Ascending aorta (tissue), 2 donors: ENCODE measurements around the gene LCN15. TPM values are rescaled to one million over a fixed set of nuclear protein-coding genes. Genes with fewer than 3 reads are reported as not detected.

Source experiments
- DNase-seq, 2 donors: peaks; one replicate each; pipeline ENCODE4 v3.0.0-alpha.2; 2019; ENCODE audit warnings: low spot score in 2 of 2
- H3K27ac ChIP-seq, 2 donors: fragments of 200-600 bp; sonication (generic); one replicate each; pipeline ENCODE4 v1.5.1; 2016 to 2017; ENCODE audit warnings: mild to moderate bottlenecking in 1 of 2
- H3K27me3 ChIP-seq: fragments of 200-600 bp; sonication (generic); one replicate; pipeline ENCODE4 v1.5.1; 2017
- H3K36me3 ChIP-seq, 2 donors: fragments of 200-600 bp; sonication (generic); one replicate each; pipeline ENCODE4 v1.5.1; 2016
- H3K4me1 ChIP-seq, 2 donors: fragments of 200-600 bp; sonication (generic); one replicate each; pipeline ENCODE4 v1.5.1; 2016 to 2017; ENCODE audit warnings: mild to moderate bottlenecking in 1 of 2
- H3K4me3 ChIP-seq, 2 donors: fragments of 200-600 bp; sonication (generic); one replicate each; pipeline ENCODE4 v1.5.1; 2016 to 2017; ENCODE audit warnings: mild to moderate bottlenecking in 1 of 2
- H3K9me3 ChIP-seq, 2 donors: fragments of 200-600 bp; sonication (generic); one replicate each; pipeline ENCODE4 v1.5.1; 2016
- CTCF ChIP-seq, 3 experiments: fragments of 200-600 bp in 2 of 3; fragments of 450-650 bp in 1 of 3; sonication (generic) in 2 of 3; IDR thresholded peaks; one replicate each; pipeline ENCODE4 v1.5.1; 2016 to 2019; ENCODE audit warnings: antibody characterized with exemption in 3 of 3, mild to moderate bottlenecking in 1 of 3, moderate library complexity in 1 of 3
- intact Hi-C: fragments of 100-400 bp; cut with DNase I; formaldehyde crosslinking; loops from one replicate; pipeline ENCODE4 v1.15.1; 2023
- total RNA-seq: library from RNA; depleted of rRNA; stranded (reverse); fragments of >200 nt; gene quantifications from one replicate; pipeline ENCODE4 v1.1.0, GENCODE V29; 2016

LCN15 gene
- total RNA-seq, 1 donor from 2014 or later: not detected

GRCh38 chr9:136741883-136742571 is 22.3 kb downstream of the LCN15 start:
- no peak overlapping the region for H3K27ac ChIP-seq
- intact Hi-C loops: no loop called here
- H3K4me1 ChIP-seq: no peaks in the 10 kb centered on the region
- peaks cover 10% of the 10 kb centered on the region for H3K27me3 ChIP-seq
- no peak for DNase-seq
- no peak overlapping the region for H3K4me3 ChIP-seq
- no peaks in the 10 kb centered on the region for H3K9me3 ChIP-seq
- no peaks in the 10 kb centered on the region for H3K36me3 ChIP-seq
- no peak for TF ChIP-seq CTCF (IDR thresholded peaks at IDR 0.05)

GRCh38 chr9:136740971-136741882 is 23.1 kb downstream of the LCN15 start:
- no peaks in the 10 kb centered on the region for H3K9me3 ChIP-seq
- H3K27ac ChIP-seq: no peak overlapping the region
- DNase-seq: no peak
- intact Hi-C loops: no loop called here
- no peaks in the 10 kb centered on the region for H3K36me3 ChIP-seq
- no peak for TF ChIP-seq CTCF (IDR thresholded peaks at IDR 0.05)
- no peak overlapping the region for H3K4me3 ChIP-seq
- H3K27me3 ChIP-seq: peaks cover 10% of the 10 kb centered on the region
- no peaks in the 10 kb centered on the region for H3K4me1 ChIP-seq

- no peak for TF ChIP-seq CTCF (IDR thresholded peaks at IDR 0.05)
- Histone ChIP-seq H3K27me3 (peaks cover 10% of the 10 kb centered on the region), H3K4me1 (no peaks in the 10 kb centered on the region), H3K9me3 (no peaks in the 10 kb centered on the region), H3K36me3 (no peaks in the 10 kb centered on the region), H3K27ac (no peak overlapping the region), H3K4me3 (no peak overlapping the region)
- no peak for DNase-seq
- intact Hi-C loops: no loop called here
Observed at GRCh38 chr9:136740491-136740890, 23.8 kb downstream of the LCN15 start.

- no peak for TF ChIP-seq CTCF (IDR thresholded peaks at IDR 0.05)
- no peak for DNase-seq
- Histone ChIP-seq H3K4me1 (no peaks in the 10 kb centered on the region), H3K36me3 (no peaks in the 10 kb centered on the region), H3K9me3 (no peaks in the 10 kb centered on the region), H3K4me3 (no peak overlapping the region), H3K27me3 (peaks cover 10% of the 10 kb centered on the region), H3K27ac (no peak overlapping the region)
- intact Hi-C loops: no loop called here
Observed at GRCh38 chr9:136740069-136740468, 24.2 kb downstream of the LCN15 start.

- DNase-seq: no peak
- Histone ChIP-seq H3K36me3 (no peaks in the 10 kb centered on the region), H3K4me3 (no peak overlapping the region), H3K4me1 (no peaks in the 10 kb centered on the region), H3K27me3 (peaks cover 10% of the 10 kb centered on the region), H3K9me3 (no peaks in the 10 kb centered on the region), H3K27ac (no peak overlapping the region)
- intact Hi-C loops: no loop called here
- TF ChIP-seq CTCF (IDR thresholded peaks at IDR 0.05): no peak
Observed at GRCh38 chr9:136739509-136739908, 24.8 kb downstream of the LCN15 start.
